Osteocyte (in vitro differentiated cells): ENCODE data around the gene SMOC2. TPM values are rescaled to one million over a fixed set of nuclear protein-coding genes. Genes with fewer than 3 reads are reported as not detected.
A peak's percentile ranks its signal among the peaks of the same experiment; 100 is the strongest.

ENCODE experiments used
- DNase-seq: peaks from one replicate; pipeline ENCODE4 v3.0.0; 2021; ENCODE audit warnings: mixed read lengths; ENCODE audit not compliant: unreplicated experiment; ENCODE audit errors: extremely low spot score
- H3K27ac Mint-ChIP-seq: one replicate; pipeline ENCODE4 v1.8.0; 2021; ENCODE audit warnings: mild to moderate bottlenecking, mixed read lengths; ENCODE audit not compliant: unreplicated experiment
- H3K27me3 Mint-ChIP-seq: one replicate; pipeline ENCODE4 v1.8.0; 2021; ENCODE audit warnings: mixed read lengths; ENCODE audit not compliant: unreplicated experiment
- H3K36me3 Mint-ChIP-seq: one replicate; pipeline ENCODE4 v1.8.0; 2021; ENCODE audit warnings: mixed read lengths; ENCODE audit not compliant: unreplicated experiment
- H3K4me1 Mint-ChIP-seq: one replicate; pipeline ENCODE4 v1.8.0; 2021; ENCODE audit warnings: mixed read lengths; ENCODE audit not compliant: unreplicated experiment
- H3K4me3 Mint-ChIP-seq: one replicate; pipeline ENCODE4 v1.8.0; 2021; ENCODE audit warnings: mild to moderate bottlenecking, moderate library complexity, mixed read lengths; ENCODE audit not compliant: unreplicated experiment
- H3K9me3 Mint-ChIP-seq: one replicate; pipeline ENCODE4 v1.8.0; 2021; ENCODE audit warnings: mixed read lengths; ENCODE audit not compliant: unreplicated experiment
- total RNA-seq: library from RNA; stranded (reverse); gene quantifications from 2 replicates; pipeline ENCODE4 v1.2.1, GENCODE V29; 2021
- TF ChIP-seq, protein P1 (sequence below): fragments of 200-600 bp; sonication (generic); IDR thresholded peaks from 2 replicates; pipeline ENCODE4 v1.5.0; 2021; ENCODE audit warnings: antibody characterized with exemption, mild to moderate bottlenecking, moderate library complexity

The SMOC2 gene
- total RNA-seq, 1 donor from 2014 or later, result 11.6 TPM

DNA sequence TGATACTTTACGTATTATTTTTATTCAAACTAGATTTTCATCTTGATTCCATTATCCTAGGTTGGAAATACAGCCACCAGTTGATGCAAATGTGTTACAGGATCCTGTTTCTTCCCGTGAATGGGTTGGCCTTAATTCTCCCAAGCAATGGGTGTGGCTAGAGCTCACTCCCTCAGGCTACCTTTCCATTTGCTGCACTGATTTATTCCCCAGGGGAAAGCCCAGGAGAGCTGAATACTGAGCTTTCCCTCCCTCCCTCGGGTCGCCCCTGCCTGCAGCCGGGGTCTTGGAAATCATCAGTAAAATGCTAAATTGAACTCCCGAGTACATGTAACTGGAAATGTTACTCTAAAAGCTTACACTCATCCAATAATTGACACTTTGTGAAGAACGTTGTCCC lies 9.9 kb downstream of the SMOC2 start:
- Mint-ChIP-seq H3K36me3 (no peaks in the 10 kb centered on the region), H3K27me3 (peaks cover 31% of the 10 kb centered on the region), H3K4me3 (no peak overlapping the region), H3K4me1 (peaks cover 9% of the 10 kb centered on the region), H3K27ac (no peak overlapping the region), H3K9me3 (no peaks in the 10 kb centered on the region)
- DNase-seq, result no peak
- TF ChIP-seq, protein P1, sequence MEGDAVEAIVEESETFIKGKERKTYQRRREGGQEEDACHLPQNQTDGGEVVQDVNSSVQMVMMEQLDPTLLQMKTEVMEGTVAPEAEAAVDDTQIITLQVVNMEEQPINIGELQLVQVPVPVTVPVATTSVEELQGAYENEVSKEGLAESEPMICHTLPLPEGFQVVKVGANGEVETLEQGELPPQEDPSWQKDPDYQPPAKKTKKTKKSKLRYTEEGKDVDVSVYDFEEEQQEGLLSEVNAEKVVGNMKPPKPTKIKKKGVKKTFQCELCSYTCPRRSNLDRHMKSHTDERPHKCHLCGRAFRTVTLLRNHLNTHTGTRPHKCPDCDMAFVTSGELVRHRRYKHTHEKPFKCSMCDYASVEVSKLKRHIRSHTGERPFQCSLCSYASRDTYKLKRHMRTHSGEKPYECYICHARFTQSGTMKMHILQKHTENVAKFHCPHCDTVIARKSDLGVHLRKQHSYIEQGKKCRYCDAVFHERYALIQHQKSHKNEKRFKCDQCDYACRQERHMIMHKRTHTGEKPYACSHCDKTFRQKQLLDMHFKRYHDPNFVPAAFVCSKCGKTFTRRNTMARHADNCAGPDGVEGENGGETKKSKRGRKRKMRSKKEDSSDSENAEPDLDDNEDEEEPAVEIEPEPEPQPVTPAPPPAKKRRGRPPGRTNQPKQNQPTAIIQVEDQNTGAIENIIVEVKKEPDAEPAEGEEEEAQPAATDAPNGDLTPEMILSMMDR, result no peak

DNA sequence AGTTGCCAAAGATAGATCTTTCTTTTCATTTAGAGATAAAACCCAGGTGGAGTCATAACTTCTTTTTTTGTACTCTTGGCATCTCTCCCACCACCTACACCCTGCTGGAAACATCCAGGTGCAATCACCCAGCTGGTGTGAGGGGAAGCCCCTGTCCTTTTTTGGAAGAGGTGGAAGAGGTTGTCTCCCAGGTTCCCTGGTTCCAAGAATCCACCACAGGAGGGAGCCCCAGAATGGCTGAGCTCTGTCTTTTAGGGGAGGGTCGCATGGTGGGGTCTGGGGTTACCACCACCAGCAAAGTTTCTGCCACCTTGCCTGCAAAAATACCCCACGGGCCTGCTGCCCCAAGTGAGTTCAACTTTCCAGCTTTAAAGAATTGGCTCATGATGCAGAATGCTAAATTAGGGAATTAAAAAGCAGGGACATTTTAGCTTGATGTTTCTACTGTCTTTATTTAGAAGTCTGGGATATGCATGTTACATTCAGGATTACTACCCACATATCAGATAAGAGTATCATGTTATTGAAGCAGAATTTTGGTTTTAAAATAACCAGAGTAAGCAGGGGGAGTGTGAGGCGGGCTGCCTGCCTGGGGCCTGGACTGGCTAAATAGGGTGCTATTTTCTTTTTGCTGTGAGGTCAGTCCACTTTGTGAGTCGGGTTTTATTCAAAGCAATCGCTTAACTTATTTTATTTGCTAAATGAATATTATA lies 11.0 kb downstream of the SMOC2 start:
- Mint-ChIP-seq H3K27me3 (peaks cover 31% of the 10 kb centered on the region), H3K4me3 (no peak overlapping the region), H3K27ac (no peak overlapping the region)

GRCh38 chr6:168452685-168453377 lies 11.8 kb downstream of the SMOC2 start:
- Mint-ChIP-seq H3K36me3 (no peaks in the 10 kb centered on the region), H3K4me3 (no peak overlapping the region), H3K4me1 (peaks cover 11% of the 10 kb centered on the region), H3K27ac (no peak overlapping the region), H3K9me3 (no peaks in the 10 kb centered on the region), H3K27me3 (peaks cover 28% of the 10 kb centered on the region)
- no peak for DNase-seq
- TF ChIP-seq, protein P1, result no peak

More for the DNA sequence above, 11.0 kb downstream of the SMOC2 start:
- no peak for DNase-seq
- H3K9me3 Mint-ChIP-seq, result no peaks in the 10 kb centered on the region
- peaks cover 9% of the 10 kb centered on the region for H3K4me1 Mint-ChIP-seq
- no peaks in the 10 kb centered on the region for H3K36me3 Mint-ChIP-seq
- TF ChIP-seq, protein P1, result peak; percentile 44

GRCh38 chr6:168455847-168456530 lies 15.0 kb downstream of the SMOC2 start:
- TF ChIP-seq, protein P1, result no peak
- peaks cover 9% of the 10 kb centered on the region for H3K4me1 Mint-ChIP-seq
- H3K27me3 Mint-ChIP-seq, result peaks cover 18% of the 10 kb centered on the region
- no peak overlapping the region for H3K4me3 Mint-ChIP-seq
- H3K36me3 Mint-ChIP-seq, result no peaks in the 10 kb centered on the region
- H3K27ac Mint-ChIP-seq, result no peak overlapping the region
- DNase-seq, result no peak
- H3K9me3 Mint-ChIP-seq, result no peaks in the 10 kb centered on the region
